Measurements from ENCODE around the gene ATXN1. TPM values are rescaled to one million over a fixed set of nuclear protein-coding genes. Genes with fewer than 3 reads are reported as not detected.

ATXN1 gene
- polyA plus RNA-seq, 1 donor (not counting 4 experiments of a cell fraction or from before 2014, with no cell fraction given): 9.7 TPM

DNA sequence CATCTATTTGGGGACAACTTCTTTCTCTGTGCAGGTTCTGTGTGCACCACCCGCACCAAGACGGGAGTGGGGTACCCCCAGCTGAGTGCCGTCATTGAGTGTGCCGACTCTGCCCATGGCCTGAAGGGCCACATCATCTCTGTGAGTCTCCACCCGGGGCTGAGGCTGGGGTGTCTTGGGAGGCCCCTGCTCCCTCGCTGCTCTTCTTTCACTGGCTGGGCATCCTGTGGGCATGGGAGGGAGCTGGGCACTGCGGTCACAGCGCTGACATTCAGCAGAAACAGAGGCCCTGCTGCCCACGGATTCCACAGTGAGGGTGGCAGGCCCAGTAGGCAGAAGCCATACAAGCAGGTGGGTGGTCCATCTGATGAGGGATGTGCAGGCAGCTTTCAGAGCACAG lies 482.5 kb downstream of the ATXN1 start:
- TF ChIP-seq, protein P1, sequence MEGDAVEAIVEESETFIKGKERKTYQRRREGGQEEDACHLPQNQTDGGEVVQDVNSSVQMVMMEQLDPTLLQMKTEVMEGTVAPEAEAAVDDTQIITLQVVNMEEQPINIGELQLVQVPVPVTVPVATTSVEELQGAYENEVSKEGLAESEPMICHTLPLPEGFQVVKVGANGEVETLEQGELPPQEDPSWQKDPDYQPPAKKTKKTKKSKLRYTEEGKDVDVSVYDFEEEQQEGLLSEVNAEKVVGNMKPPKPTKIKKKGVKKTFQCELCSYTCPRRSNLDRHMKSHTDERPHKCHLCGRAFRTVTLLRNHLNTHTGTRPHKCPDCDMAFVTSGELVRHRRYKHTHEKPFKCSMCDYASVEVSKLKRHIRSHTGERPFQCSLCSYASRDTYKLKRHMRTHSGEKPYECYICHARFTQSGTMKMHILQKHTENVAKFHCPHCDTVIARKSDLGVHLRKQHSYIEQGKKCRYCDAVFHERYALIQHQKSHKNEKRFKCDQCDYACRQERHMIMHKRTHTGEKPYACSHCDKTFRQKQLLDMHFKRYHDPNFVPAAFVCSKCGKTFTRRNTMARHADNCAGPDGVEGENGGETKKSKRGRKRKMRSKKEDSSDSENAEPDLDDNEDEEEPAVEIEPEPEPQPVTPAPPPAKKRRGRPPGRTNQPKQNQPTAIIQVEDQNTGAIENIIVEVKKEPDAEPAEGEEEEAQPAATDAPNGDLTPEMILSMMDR (optimal IDR thresholded peaks at IDR 0.05 in 1 of 3, IDR thresholded peaks at IDR 0.05 in 1 of 3, conservative IDR thresholded peaks at IDR 0.05 in 1 of 3; ENCODE audit: extremely low read depth in 1 of 3, insufficient read depth in 2 of 3, low read length in 3 of 3): no peak
- no peak for TF ChIP-seq EZH2 (IDR thresholded peaks at IDR 0.05; ENCODE audit: low read length)
- dilution Hi-C loops (cut with MboI; ENCODE audit: extremely low pct_ligation_motif_present, low sequenced_read_pairs): no loop called here
- FAIRE-seq: no peak

DNA sequence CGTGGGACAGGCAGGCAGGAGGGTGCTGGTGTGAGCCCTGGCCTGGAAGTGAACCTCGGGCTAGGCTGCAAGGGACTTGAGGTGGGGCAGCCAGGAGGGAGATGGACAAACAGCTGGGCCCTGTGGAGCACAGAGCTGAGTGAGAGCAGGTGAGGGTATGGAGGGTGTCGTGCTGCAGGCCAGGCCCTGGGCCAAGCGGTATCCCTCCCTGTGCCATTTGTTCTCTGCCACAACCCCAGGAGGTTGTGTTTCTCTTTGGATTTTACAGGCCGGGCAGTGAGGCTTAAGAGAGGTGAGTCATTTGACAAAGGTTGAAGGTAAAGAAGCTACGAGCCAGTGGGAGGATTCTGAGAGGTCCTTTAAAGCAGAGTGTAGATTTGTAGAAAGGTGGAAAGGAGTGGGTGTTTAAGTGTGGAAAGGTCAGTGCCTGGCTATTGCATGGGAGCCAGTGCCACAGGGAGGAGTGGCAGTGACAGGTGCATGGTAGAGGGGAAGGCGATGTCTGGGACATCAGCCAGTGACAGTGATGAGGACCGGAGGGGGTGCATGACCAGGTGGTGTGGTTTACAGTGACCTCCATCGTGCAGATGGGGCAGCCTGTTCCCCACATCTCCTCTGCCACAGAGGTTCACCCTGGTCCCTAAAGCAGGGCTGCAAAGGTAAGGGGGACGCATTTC lies 483.1 kb downstream of the ATXN1 start:
- H3K4me3 ChIP-seq (ENCODE audit: control insufficient read depth in 2 of 3, extremely low read depth in 1 of 3, insufficient read depth in 2 of 3, low read depth in 1 of 3, low read length in 3 of 3): no peak overlapping the region
- no peaks in the 10 kb centered on the region for H4K20me1 ChIP-seq (ENCODE audit: control insufficient read depth, extremely low read depth, insufficient read depth, low read length)
- no peaks in the 10 kb centered on the region for H3K36me3 ChIP-seq (ENCODE audit: control insufficient read depth in 2 of 2, extremely low read depth in 1 of 2, insufficient read depth in 2 of 2, low read length in 2 of 2)
- no peaks in the 10 kb centered on the region for H3K79me2 ChIP-seq (ENCODE audit: control insufficient read depth, insufficient read depth, low read length)
- FAIRE-seq: no peak
- no peak overlapping the region for H2AFZ ChIP-seq (ENCODE audit: control insufficient read depth, low read length)
- no peaks in the 10 kb centered on the region for H3K9me1 ChIP-seq (ENCODE audit: control insufficient read depth, extremely low read depth, insufficient read depth, low read length)
- peak overlapping the region; percentile 74 for H3K4me2 ChIP-seq (ENCODE audit: control insufficient read depth, extremely low read depth, insufficient read depth, low read depth, low read length)
- H3K9me3 ChIP-seq (ENCODE audit: control insufficient read depth, low read depth, low read length): no peaks in the 10 kb centered on the region
- no peaks in the 10 kb centered on the region for H3K27me3 ChIP-seq (ENCODE audit: control insufficient read depth, extremely low read depth, insufficient read depth, low read length)
- H3K9ac ChIP-seq (ENCODE audit: control insufficient read depth, extremely low read depth, insufficient read depth, low read length): no peak overlapping the region
- no peak for DNase-seq (ENCODE audit: low read depth, low spot score)
- dilution Hi-C loops (cut with MboI; ENCODE audit: extremely low pct_ligation_motif_present, low sequenced_read_pairs): no loop called here
- H3K27ac ChIP-seq (ENCODE audit: control insufficient read depth, insufficient read depth, low read length): no peak overlapping the region
- H3K4me1 ChIP-seq (ENCODE audit: control insufficient read depth, extremely low read depth, insufficient read depth, low read length): peaks cover 15% of the 10 kb centered on the region
- TF ChIP-seq, protein P1 (optimal IDR thresholded peaks at IDR 0.05 in 1 of 3, IDR thresholded peaks at IDR 0.05 in 1 of 3, conservative IDR thresholded peaks at IDR 0.05 in 1 of 3; ENCODE audit: extremely low read depth in 1 of 3, insufficient read depth in 2 of 3, low read length in 3 of 3): no peak
- TF ChIP-seq EZH2 (IDR thresholded peaks at IDR 0.05; ENCODE audit: low read length): no peak

More for the DNA sequence above, 482.5 kb downstream of the ATXN1 start:
- Histone ChIP-seq H3K4me2 (ENCODE audit: control insufficient read depth, extremely low read depth, insufficient read depth, low read depth, low read length) (no peak overlapping the region), H3K4me3 (ENCODE audit: control insufficient read depth in 2 of 3, extremely low read depth in 1 of 3, insufficient read depth in 2 of 3, low read depth in 1 of 3, low read length in 3 of 3) (no peak overlapping the region), H3K27me3 (ENCODE audit: control insufficient read depth, extremely low read depth, insufficient read depth, low read length) (no peaks in the 10 kb centered on the region), H3K4me1 (ENCODE audit: control insufficient read depth, extremely low read depth, insufficient read depth, low read length) (peaks cover 15% of the 10 kb centered on the region), H4K20me1 (ENCODE audit: control insufficient read depth, extremely low read depth, insufficient read depth, low read length) (no peaks in the 10 kb centered on the region), H3K27ac (ENCODE audit: control insufficient read depth, insufficient read depth, low read length) (no peak overlapping the region), H3K9me3 (ENCODE audit: control insufficient read depth, low read depth, low read length) (no peaks in the 10 kb centered on the region), H3K9me1 (ENCODE audit: control insufficient read depth, extremely low read depth, insufficient read depth, low read length) (no peaks in the 10 kb centered on the region), H3K36me3 (ENCODE audit: control insufficient read depth in 2 of 2, extremely low read depth in 1 of 2, insufficient read depth in 2 of 2, low read length in 2 of 2) (no peaks in the 10 kb centered on the region), H2AFZ (ENCODE audit: control insufficient read depth, low read length) (no peak overlapping the region), H3K9ac (ENCODE audit: control insufficient read depth, extremely low read depth, insufficient read depth, low read length) (no peak overlapping the region), H3K79me2 (ENCODE audit: control insufficient read depth, insufficient read depth, low read length) (no peaks in the 10 kb centered on the region)
- no peak for DNase-seq (ENCODE audit: low read depth, low spot score)

Measured in keratinocyte (primary cell).